Left lung (tissue), 10 donors: ENCODE measurements around the gene DDX42. TPM values are rescaled to one million over a fixed set of nuclear protein-coding genes. Genes with fewer than 3 reads are reported as not detected.

Source experiments
- ATAC-seq: fragments of 200-7000 bp; cut with Tn5 transposase; one replicate; pipeline ENCODE4 v1.9.1; 2020; ENCODE audit warnings: moderate library complexity
- DNase-seq, 4 donors: peaks; one replicate each; pipeline ENCODE4 v3.0.0-alpha.2; 2013 to 2020
- H3K27ac ChIP-seq, 2 donors: fragments of 200-600 bp; sonication (generic) in 1 of 2; one replicate each; pipeline versions ENCODE4 v1.5.0 to v1.8.0; 2020 to 2021
- H3K27me3 ChIP-seq, 2 donors: fragments of 200-600 bp; sonication (generic) in 1 of 2; one replicate each; pipeline versions ENCODE4 v1.5.0 to v1.8.0; 2020 to 2021
- H3K36me3 ChIP-seq, 2 donors: fragments of 200-600 bp; sonication (generic) in 1 of 2; one replicate each; pipeline versions ENCODE4 v1.5.0 to v1.8.0; 2020 to 2021
- H3K4me1 ChIP-seq, 2 donors: fragments of 200-600 bp; one replicate each; pipeline ENCODE4 v1.8.0; 2021
- H3K4me3 ChIP-seq, 2 donors: fragments of 200-600 bp; sonication (generic) in 1 of 2; one replicate each; pipeline versions ENCODE4 v1.5.0 to v1.8.0; 2020 to 2021; ENCODE audit warnings: mild to moderate bottlenecking in 1 of 2
- H3K9me3 ChIP-seq, 2 donors: fragments of 200-600 bp; sonication (generic) in 1 of 2; one replicate each; pipeline versions ENCODE4 v1.5.0 to v1.8.0; 2020 to 2021
- CTCF ChIP-seq, 2 donors: fragments of 200-600 bp; sonication (generic) in 1 of 2; IDR thresholded peaks; one replicate each; pipeline versions ENCODE4 v1.5.0 to v1.8.0; 2021; ENCODE audit warnings: antibody characterized with exemption in 2 of 2
- intact Hi-C, 2 donors: fragments of 100-400 bp; cut with DNase I; formaldehyde crosslinking; loops; one replicate each; pipeline versions ENCODE4 v1.11.2 to v1.14.2; 2022
- polyA plus RNA-seq, 6 donors: library from polyadenylated mRNA; unstranded; fragments of 120-200 nt; gene quantifications; one replicate each; pipeline ENCODE4 v1.2.1, GENCODE V29; 2013; ENCODE audit not compliant: insufficient read length in 6 of 6
- total RNA-seq, 2 donors: library from RNA; stranded (reverse); fragmentation: NEBNext Ultra II Directional; extraction: Animal tissue kit (Norgen Biotek cat#: 25700); gene quantifications; one replicate each; pipeline ENCODE4 v1.2.1, GENCODE V29; 2021
- donor health status: DM: no; HTN: yes; CAD: no.
- donor health status: DM: no; HTN: no; CAD: no.

Gene DDX42
- total and polyA plus RNA-seq, 8 donors: 79.2 to 239 (median 220) TPM

GRCh38 chr17:63766754-63767153 is 7.2 kb upstream of the DDX42 start:
- H3K36me3 ChIP-seq: peaks cover 2 to 46% of the 10 kb centered on the region in 2 donors
- intact Hi-C loops: no loop called here

GRCh38 chr17:63768433-63768832 is 5.5 kb upstream of the DDX42 start:
- no peak overlapping the region for H3K27ac ChIP-seq
- TF ChIP-seq CTCF (IDR thresholded peaks at IDR 0.05): no peak

More at GRCh38 chr17:63766754-63767153, 7.2 kb upstream of the DDX42 start:
- Histone ChIP-seq H3K9me3 (no peaks in the 10 kb centered on the region), H3K27me3 (no peaks in the 10 kb centered on the region), H3K4me3 (no peak overlapping the region), H3K4me1 (peaks cover 12 to 48% of the 10 kb centered on the region in 2 donors), H3K27ac (no peak overlapping the region)
- DNase-seq (no peak), ATAC-seq (no peak)
- TF ChIP-seq CTCF (IDR thresholded peaks at IDR 0.05): no peak

GRCh38 chr17:63772801-63773271 is 1.1 kb upstream of the DDX42 start:
- H3K4me3 ChIP-seq: peak overlapping the region; percentile 67 to 96
- peaks cover 0 to 15% of the 10 kb centered on the region in 2 donors for H3K36me3 ChIP-seq
- H3K27me3 ChIP-seq: no peaks in the 10 kb centered on the region
- peak overlapping the region; percentile 95 to 97 for H3K27ac ChIP-seq
- peak in 1 of 4 donors; percentile 24 for DNase-seq
- no peaks in the 10 kb centered on the region for H3K9me3 ChIP-seq
- intact Hi-C loops: no loop called here
- no peak for ATAC-seq
- TF ChIP-seq CTCF (IDR thresholded peaks at IDR 0.05): no peak
- H3K4me1 ChIP-seq: peaks cover 19 to 72% of the 10 kb centered on the region in 2 donors

More at GRCh38 chr17:63768433-63768832, 5.5 kb upstream of the DDX42 start:
- DNase-seq (no peak), ATAC-seq (no peak)
- Histone ChIP-seq H3K4me3 (no peak overlapping the region), H3K36me3 (peaks cover 2 to 30% of the 10 kb centered on the region in 2 donors), H3K4me1 (peaks cover 6 to 51% of the 10 kb centered on the region in 2 donors), H3K27me3 (no peaks in the 10 kb centered on the region), H3K9me3 (no peaks in the 10 kb centered on the region)
- intact Hi-C loops: no loop called here

GRCh38 chr17:63773272-63774140 is 464 bp upstream of the DDX42 start, which contains the start of gene CCDC47:
Gene CCDC47, minus strand, starts transcription at chr17:63773597. Its CDS starts 7,422 bp downstream, at chr17:63766175.
- TF ChIP-seq CTCF (IDR thresholded peaks at IDR 0.05): peak in 1 of 2 donors; percentile 22
- Histone ChIP-seq H3K36me3 (peaks cover 0 to 19% of the 10 kb centered on the region in 2 donors), H3K4me1 (peaks cover 19 to 72% of the 10 kb centered on the region in 2 donors), H3K9me3 (no peaks in the 10 kb centered on the region), H3K27ac (peak within 1 kb of the TSS; percentile 95 to 97), H3K27me3 (no peaks in the 10 kb centered on the region), H3K4me3 (peak within 1 kb of the TSS; percentile 67 to 96)
- peak; percentile 94 for ATAC-seq
- intact Hi-C loops: no loop called here
- peak; percentile 98 to 100 (median 99) for DNase-seq

- Histone ChIP-seq H3K9me3 (no peaks in the 10 kb centered on the region), H3K4me3 (peak overlapping the region; percentile 67 to 96), H3K27ac (peak overlapping the region; percentile 95 to 97), H3K27me3 (no peaks in the 10 kb centered on the region), H3K36me3 (peaks cover 0 to 23% of the 10 kb centered on the region in 2 donors), H3K4me1 (peaks cover 16 to 66% of the 10 kb centered on the region in 2 donors)
- TF ChIP-seq CTCF (IDR thresholded peaks at IDR 0.05): no peak
- DNase-seq (no peak), ATAC-seq (no peak)
- intact Hi-C loops: no loop called here
These were observed 947 bp downstream of the DDX42 start for GRCh38 chr17:63774969-63775265.
